UCSD-AML1 (cell line): ENCODE results near the gene SNPH.
A peak's percentile ranks its signal among the peaks of the same experiment; 100 is the strongest.

Experiments used
- DNase-seq: peaks from one replicate; lab custom pipeline; 2025; ENCODE audit not compliant: unreplicated experiment; lab: John Stamatoyannopoulos, UW

SNPH gene

GRCh38 chr20:1323256-1323655, 57.2 kb downstream of the SNPH start:
- DNase-seq, result no peak

GRCh38 chr20:1323830-1324597, 57.9 kb downstream of the SNPH start:
- no peak for DNase-seq

GRCh38 chr20:1324598-1325172, 58.6 kb downstream of the SNPH start:
- no peak for DNase-seq

GRCh38 chr20:1325173-1326030, 59.3 kb downstream of the SNPH start:
- peak; percentile 97 for DNase-seq

- DNase-seq, result no peak
Measured at GRCh38 chr20:1326031-1326930, 60.2 kb downstream of the SNPH start.

DNA sequence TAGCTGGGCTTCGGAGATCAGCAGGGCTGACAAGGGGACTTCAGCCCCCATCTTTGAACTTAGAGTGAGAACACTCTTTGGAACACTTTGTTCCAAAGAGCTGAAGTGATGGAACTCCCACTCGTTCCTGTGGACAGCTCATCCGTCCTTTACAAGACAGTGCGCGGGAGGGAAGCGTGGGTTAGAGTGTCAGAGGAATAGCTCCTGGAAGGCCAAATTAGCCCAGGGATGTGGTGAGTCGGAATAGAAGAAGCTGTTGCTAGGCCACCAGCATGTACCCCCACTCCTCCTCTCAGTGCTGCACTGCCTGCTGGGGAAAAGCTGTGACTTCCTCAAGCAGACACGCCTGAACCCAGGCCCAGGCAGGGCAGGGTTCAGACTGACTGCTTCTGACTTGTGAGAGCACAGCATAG, 61.2 kb downstream of the SNPH start:
- peak; percentile 38 for DNase-seq

GRCh38 chr20:1327827-1328679, 62.0 kb downstream of the SNPH start:
- no peak for DNase-seq

DNA sequence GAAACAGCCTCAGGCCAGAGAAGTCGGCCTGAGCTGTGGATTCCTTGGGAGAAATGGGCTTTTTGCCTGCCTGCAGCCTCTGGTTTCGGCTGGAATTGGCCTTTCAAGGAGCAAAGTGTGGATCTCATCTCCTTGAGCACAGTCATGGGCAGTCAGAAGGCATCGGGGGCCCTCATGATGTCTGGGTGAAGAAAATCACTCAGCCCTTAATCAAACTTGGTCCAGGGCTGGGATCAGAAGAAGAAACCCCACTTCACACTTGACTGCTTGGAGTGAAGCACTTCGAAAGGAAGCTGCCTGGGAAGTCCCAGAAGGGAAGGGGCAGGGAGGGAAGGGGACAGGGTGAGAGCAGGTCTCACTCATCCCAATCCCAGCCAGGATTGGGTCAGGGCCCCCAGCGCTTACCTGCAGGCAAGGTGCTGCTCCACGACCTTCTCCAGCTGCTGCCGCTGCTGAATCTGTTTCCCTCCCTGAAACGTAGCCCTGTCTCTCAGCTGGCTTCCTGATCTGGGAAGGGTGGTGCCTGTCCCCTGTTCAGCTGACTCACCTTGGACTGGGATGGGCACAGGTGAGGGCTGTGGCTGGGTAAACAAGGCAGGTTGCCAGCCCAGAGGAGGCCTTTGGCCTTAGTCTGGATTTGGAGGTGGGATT, 62.7 kb downstream of the SNPH start, which contains the start of gene SDCBP2:
Gene SDCBP2, minus strand, starts transcription at position 460 of the 651 bp plus-strand sequence. CDS start 8,723 bp downstream, outside the sequence.
- DNase-seq, result no peak

GRCh38 chr20:1330075-1330830, 64.2 kb downstream of the SNPH start:
- DNase-seq, result no peak

GRCh38 chr20:1331101-1331500, 65.0 kb downstream of the SNPH start:
- DNase-seq, result no peak

DNA sequence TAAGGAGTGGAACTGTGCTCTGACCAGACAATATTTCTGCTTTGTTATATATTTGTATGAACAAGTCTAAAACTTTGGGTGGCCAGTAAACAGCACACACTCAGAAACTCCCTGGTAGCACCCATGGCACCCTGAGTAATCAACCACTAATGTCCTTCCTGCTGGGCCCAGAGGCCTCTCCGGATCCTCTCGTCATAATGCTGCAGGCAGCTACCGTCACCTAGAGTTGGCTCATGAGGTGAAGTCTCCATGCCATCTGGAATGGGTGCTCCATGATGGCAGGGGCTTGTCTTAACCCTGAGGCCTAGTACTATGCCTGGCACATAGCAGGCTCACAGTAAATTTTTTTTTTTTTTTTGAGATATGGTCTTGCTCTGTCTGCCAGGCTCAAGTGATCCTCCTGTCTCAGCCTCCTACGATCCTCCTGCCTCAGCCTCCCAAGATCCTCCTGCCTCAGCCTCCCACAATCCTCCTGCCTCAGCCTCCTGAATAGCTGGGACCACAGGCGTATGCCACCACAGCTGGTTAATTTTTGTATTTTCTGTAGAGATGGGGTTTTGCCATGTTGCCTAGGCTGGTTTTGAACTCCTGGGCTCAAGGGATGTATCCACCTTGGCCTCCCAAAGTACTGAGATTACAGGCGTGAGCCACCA, 65.8 kb downstream of the SNPH start:
- DNase-seq, result no peak

- no peak for DNase-seq
Measured at GRCh38 chr20:1332749-1333300, 66.7 kb downstream of the SNPH start.

- no peak for DNase-seq
Measured at GRCh38 chr20:1333462-1334369, 67.6 kb downstream of the SNPH start.

DNA sequence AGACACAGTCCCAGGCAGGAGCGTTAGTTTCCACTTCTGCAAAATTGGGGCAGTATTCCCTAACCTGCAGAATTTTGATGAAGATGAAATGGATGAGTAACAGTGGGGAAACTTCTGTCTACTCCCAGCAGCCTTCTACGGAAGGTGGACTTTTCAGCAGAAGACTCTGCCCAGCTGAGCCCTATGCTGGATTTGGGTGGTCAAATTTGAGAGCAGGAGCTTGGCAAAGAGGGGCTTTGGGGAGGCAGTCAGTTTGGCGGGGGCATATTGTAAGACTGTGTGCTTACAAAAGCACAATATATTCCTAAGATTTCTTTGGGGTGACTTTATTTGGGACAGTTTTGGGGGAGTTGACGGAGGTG, 68.3 kb downstream of the SNPH start:
- DNase-seq, result no peak

GRCh38 chr20:1334761-1335160, 68.7 kb downstream of the SNPH start:
- DNase-seq, result no peak

DNA sequence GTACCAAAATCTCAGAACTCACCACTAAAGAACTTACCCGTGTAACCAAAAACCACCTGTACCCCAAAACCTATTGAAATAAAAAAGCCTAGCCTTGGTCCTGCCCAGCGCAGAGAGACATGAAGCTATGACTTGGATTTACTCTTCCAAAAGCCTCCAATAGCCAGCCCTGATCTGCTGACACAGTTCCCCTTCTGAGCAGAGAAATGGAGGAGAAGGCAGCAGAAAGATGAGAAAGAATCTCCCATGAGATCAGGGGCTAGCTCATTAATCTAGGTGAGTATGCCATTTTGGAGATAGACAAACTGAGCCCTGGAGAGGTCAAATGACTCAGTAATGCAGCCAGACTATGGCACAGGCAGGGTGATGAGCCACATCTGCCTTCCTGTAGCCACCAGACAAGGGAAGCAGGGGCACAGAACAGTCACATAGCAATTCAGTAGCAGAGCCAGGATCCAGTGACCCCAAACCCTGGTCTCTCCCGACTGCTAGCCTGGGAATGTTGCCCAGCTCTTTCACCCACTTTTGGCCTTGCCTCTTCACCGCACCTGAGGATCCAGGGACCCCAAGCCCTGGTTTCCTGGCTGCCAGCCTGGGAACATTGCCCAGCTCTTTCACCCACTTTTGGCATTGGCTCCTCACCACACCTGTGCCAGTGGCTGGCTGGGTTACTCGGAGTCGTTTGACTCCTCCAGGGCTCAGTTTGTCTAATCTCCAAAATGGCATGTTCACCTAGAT, 70.0 kb downstream of the SNPH start:
- no peak for DNase-seq
